Fibroblast of peridontal ligament (primary cell): ENCODE measurements around the gene PCSK9.
A peak's percentile ranks its signal among the peaks of the same experiment; 100 is the strongest.

Experiments
- DNase-seq: peaks from one replicate; pipeline ENCODE4 v3.0.0-alpha.2; 2010; ENCODE audit errors: extremely low read depth

PCSK9 gene

DNA sequence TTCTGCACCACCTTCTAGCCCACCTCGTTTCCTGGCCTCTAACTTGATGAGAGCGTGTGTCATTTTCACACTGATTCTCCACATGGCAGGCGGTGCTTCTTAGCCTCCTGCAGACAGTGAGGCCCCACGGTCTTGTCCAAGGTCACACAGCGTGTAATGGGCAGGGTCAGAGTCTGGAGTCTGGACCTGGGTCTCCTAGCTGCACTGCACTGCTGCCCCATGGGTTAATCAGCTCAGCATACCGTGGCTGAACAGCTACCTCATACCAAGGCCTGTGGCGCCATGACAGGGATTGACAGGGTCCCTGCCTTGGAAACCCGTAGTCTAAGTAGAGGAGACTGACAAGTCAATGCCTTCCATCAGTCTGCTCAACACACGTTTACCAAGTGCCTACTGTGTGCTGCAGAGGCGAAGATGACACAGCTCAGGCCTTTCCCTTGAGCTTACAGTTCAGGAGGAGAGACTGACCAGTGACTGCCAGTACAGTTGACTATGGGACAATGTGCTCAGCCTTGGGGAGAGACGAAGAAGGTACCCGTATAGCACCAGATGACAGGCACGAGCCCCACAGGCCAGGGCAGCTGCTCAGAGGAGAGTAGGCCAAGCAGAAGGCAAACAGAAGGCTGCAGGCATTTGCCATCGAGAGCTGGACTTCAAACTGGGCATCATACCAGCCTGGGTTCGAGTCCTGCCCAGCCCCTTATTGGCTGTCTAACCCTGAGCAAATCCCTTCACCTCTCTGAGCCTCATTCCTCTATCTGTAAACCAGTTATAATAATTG lies 5.5 kb downstream of the PCSK9 start:
- DNase-seq: no peak

- no peak for DNase-seq
Measured at GRCh38 chr1:55045430-55045829, 6.1 kb downstream of the PCSK9 start.

- no peak for DNase-seq
Measured at GRCh38 chr1:55046871-55047270, 7.5 kb downstream of the PCSK9 start.

DNA sequence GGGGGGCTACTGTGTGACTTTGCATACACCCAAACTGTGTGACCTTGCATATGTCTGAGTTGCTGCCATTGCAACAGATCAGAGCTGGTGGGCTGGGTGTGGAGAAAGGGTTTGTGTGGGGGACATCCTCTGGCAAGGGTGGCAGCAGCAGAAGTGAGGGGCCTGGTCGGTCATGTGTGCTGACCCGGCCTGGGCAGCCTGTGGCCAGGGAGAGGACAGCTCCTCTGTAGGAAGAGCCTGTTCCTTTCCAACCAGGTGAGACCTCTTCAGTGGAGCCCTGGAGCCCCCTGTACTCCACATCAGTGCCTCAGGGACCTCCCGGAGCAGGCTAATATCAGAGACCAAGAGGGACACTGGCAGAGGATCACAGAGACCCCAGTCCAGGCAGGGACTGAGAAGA lies 8.3 kb downstream of the PCSK9 start:
- DNase-seq: no peak

DNA sequence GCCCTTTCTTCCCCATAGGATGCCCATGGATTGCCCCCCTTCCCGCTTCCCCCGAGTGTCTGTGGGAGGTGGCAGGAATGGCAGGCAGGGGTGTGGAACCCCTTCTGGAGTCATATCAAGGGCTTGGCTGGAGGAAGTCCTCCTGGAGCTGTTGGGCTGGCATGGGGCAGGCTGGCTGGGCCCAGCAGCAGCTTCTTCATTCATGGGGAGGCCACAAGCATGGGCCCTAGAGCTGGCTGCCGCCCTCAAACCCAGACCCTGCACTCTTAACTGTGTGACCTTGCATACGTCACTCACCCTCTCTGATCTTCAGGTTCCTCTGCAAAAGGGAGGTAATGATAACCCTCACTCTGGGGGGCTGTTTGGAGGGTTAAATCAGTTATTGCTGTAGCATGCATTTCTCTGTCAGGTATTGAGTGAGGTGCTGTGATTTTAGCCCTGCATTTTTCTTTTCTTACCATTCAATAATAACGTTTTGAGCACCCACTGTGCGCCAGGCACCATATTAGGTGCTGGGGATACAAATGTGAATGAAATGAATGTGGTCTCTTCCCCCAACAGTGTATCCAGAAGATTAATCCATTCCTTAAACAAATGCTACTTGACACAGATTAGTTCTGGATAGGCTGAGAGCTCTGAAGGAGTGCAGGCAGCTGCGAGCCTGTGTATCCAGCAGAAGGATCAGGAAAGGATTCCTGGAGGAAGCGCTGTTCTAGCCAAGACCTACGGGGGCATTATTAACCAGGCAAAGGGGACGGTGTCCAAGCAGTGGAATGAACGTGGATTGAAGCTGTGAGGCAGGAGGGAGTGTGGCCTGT lies 9.3 kb downstream of the PCSK9 start:
- DNase-seq: no peak

- no peak for DNase-seq
Measured at GRCh38 chr1:55049271-55049913, 10.0 kb downstream of the PCSK9 start.

GRCh38 chr1:55049914-55050278 lies 10.5 kb downstream of the PCSK9 start:
- no peak for DNase-seq

DNA sequence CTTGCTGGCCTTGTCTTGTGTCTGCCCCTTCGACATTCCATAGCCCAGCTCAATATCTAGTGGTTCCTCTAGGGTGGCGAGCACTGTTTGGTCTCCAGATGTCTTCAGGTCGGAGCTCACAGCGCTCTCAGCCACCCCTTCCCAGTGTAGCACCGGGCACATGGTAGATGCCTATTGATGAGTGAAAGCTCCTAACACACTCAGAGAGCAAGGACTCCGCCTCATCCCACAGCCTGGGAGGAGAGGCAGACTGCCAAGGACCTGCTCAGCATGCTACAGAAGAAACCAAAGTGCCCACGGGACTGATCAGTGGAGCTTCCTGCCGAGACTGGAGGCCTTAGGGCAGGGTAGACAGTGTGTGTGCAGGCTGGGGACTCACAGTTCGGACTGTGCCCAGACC lies 10.9 kb downstream of the PCSK9 start:
- peak; percentile 80 for DNase-seq

DNA sequence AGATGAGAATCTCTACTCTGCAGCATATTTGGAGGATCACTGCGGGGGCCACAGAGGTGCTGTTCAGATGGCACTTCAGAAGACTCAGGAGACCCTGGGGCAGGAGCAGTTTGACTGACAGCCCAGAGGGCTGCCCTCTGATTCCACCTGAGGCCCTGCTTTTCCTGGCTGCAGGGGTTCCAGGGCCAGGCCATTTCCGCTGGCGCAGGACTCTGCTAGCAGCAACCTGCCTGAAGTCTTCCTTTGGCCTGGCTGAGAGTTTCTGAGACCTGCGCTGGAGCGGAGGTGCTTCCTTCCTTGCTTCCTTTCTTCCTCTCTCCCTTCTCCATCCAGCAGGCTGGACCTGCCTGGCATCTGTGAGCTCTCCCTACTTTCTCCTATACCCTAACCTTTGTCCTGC lies 11.8 kb downstream of the PCSK9 start:
- no peak for DNase-seq

DNA sequence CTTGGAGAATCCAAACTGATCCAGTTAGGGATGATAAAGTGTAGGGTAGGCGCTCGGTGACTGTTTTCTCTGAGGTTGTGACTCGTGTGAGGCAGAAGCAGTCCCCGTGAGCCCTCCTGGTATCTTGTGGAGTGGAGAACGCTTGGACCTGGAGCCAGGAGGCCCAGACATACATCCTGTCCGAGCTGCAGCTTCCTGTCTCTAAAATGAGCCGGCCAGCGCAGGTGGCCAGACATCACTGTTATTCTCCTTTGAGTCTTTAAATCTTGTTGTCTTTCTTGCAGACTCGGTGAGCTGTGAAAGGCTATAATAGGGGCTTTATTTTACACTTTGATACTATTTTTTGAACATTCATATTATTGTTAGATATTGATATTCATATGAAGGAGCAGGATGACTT lies 12.3 kb downstream of the PCSK9 start:
- no peak for DNase-seq

DNA sequence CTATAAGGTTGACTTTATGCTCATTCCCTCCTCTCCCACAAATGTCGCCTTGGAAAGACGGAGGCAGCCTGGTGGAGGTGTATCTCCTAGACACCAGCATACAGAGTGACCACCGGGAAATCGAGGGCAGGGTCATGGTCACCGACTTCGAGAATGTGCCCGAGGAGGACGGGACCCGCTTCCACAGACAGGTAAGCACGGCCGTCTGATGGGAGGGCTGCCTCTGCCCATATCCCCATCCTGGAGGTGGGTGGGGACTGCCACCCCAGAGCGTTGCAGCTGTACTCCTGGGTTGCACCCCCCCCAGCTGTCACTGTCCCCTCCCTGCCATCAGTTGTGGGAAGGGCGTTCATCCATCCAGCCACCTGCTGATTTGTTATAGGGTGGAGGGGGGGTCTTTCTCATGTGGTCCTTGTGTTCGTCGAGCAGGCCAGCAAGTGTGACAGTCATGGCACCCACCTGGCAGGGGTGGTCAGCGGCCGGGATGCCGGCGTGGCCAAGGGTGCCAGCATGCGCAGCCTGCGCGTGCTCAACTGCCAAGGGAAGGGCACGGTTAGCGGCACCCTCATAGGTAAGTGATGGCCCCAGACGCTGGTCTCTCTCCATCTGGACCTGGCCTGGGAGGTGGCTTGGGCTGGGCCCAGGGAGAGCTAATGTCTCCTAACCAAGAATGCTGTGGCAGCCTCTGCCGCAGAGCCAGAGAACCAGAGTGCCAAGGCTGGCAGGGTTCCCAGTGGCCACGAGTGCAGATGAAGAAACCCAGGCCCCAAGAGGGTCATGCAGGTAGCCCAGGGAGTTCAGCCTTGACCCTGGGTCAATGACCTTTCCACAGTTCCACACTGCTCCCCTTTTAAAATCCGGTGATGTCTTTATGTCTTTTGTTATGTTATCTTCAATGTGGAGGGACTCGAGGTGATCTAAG lies 13.1 kb downstream of the PCSK9 start:
- DNase-seq: no peak

- no peak for DNase-seq
Measured at GRCh38 chr1:55053265-55053954, 14.1 kb downstream of the PCSK9 start.

- DNase-seq: no peak
Measured at GRCh38 chr1:55054396-55054795, 15.0 kb downstream of the PCSK9 start.

DNA sequence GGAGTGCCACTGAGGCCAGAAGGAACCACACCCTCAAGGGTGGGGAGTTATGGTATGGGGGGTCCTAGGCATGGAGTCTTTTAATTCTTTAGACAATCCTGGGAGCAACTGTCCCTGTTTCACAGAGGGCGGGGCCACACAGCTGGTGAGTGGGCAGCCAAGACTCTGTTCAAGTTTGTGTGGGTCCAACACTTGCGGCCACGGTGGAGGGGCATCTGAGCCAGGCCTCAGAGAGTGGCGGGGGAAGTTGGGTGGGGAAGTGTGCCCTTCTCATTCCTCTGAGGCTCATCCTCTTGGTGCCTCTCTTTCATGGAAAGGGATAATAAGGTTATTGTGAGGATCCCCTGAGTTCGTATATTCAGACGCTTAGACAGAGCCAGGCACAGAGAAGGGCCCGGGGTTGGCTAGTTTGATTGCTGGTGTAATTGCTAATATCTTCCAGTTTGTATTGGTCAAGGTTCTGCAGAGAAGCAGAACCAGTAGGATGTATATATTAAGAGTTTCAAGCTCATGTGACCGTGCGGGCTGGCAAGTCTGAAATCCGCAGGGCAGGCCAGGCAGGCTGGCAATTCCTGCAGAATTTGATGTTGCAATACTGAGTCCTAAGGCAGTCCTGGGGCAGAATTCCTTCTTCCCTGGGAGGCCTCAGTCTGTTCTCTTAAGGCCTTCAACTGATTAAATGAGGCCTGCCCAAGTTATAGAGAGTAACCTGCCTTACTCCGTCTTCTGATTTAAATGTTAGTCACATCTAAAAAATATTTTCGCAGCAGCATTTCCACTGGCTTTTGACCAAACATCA lies 15.9 kb downstream of the PCSK9 start:
- peak; percentile 10 for DNase-seq

DNA sequence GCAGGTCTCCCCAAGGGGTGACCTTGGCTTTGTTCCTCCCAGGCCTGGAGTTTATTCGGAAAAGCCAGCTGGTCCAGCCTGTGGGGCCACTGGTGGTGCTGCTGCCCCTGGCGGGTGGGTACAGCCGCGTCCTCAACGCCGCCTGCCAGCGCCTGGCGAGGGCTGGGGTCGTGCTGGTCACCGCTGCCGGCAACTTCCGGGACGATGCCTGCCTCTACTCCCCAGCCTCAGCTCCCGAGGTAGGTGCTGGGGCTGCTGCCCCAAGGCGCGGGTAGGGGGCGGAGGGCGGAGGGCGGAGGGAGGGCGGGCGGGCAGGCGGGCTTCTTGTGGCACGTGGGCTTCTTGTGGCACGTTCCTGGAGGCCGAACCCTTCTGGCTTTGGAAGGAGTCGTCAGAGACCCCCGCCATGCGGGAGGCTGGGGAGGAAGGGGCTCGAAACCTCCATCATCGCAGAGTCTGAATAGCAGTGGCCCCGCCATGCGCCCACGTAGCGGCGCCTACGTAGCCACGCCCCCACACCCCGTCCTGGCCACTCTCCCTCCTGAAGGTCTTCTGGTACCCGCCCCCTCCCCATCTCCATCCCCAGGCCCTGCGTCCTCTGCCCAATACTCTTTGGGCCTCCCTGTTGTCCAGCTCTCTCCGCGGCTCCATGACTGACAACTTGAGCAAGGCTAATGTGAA lies 16.7 kb downstream of the PCSK9 start:
- no peak for DNase-seq

DNA sequence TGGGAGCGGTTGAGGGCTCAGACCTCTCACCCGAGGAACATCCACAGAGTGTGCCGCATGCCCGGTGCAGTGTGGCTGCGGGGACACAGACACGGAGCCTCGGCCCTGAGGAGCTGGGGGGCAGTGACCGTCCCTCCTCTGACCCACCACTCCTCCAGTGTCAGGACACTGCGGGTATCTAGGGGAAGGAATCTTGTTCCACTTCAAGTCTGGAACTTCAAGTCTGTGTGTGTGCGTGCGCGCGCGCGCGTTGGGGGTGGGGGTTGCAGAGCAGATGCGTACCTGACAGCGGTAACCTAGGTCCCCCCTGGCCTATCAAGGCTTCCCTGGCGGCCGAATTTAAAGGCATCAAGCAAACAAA lies 17.3 kb downstream of the PCSK9 start:
- DNase-seq: no peak

- no peak for DNase-seq
Measured at GRCh38 chr1:55057270-55057955, 18.1 kb downstream of the PCSK9 start.

GRCh38 chr1:55057956-55058298 lies 18.6 kb downstream of the PCSK9 start:
- no peak for DNase-seq
